ENCODE measurements around the gene MYRIP.

DNA sequence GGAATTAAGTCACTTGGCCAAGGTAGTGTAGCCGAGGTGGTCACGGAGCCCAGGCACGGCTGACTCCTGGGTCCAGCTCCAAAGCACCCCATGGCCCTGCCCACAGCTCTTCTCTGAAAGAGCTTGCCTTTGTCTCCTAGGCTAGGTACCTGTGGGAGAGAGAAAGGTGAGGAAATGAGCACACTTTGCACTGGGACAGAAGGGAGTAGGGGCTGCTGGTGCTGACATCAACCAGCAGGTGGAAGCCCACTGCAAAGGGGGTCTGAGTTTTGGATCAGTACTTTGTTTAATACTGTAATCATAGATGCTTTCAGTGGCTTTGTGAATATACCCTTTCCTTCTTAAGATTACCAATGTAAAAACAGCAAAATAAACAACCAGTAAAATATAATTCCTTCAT is 371.8 kb downstream of the MYRIP start:
- TF ChIP-seq, protein P1, sequence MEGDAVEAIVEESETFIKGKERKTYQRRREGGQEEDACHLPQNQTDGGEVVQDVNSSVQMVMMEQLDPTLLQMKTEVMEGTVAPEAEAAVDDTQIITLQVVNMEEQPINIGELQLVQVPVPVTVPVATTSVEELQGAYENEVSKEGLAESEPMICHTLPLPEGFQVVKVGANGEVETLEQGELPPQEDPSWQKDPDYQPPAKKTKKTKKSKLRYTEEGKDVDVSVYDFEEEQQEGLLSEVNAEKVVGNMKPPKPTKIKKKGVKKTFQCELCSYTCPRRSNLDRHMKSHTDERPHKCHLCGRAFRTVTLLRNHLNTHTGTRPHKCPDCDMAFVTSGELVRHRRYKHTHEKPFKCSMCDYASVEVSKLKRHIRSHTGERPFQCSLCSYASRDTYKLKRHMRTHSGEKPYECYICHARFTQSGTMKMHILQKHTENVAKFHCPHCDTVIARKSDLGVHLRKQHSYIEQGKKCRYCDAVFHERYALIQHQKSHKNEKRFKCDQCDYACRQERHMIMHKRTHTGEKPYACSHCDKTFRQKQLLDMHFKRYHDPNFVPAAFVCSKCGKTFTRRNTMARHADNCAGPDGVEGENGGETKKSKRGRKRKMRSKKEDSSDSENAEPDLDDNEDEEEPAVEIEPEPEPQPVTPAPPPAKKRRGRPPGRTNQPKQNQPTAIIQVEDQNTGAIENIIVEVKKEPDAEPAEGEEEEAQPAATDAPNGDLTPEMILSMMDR (IDR thresholded peaks at IDR 0.05; ENCODE audit: low read depth, low read length): peak; percentile 11; the same call in 1 of the 2 replicates
- TF ChIP-seq EZH2phosphoT487 (IDR thresholded peaks at IDR 0.05; ENCODE audit: low read depth): no peak

Measured in OCI-LY3 (cell line).